Loucy (cell line): ENCODE results near the gene PTPRN2.

Experiments
- H2AFZ ChIP-seq: fragments of 200-600 bp; sonication (generic); 2 replicates; pipeline ENCODE4 v1.6.0; 2016; ENCODE audit warnings: antibody characterized with exemption, mild to moderate bottlenecking, low read length, moderate library complexity
- H3F3A ChIP-seq: fragments of 200-600 bp; 2 replicates; pipeline ENCODE4 v1.6.0; 2016; ENCODE audit warnings: antibody characterized with exemption, low read depth, mild to moderate bottlenecking
- H3K27me3 ChIP-seq: fragments of 200-600 bp; sonication (generic); 2 replicates; pipeline ENCODE4 v1.6.1; 2014; ENCODE audit warnings: low read length, mild to moderate bottlenecking; ENCODE audit not compliant: insufficient read depth, poor library complexity, severe bottlenecking
- H3K36me3 ChIP-seq: fragments of 200-600 bp; sonication (generic); 2 replicates; pipeline ENCODE4 v1.6.1; 2016; ENCODE audit warnings: low read length; ENCODE audit not compliant: insufficient read depth
- H3K4me1 ChIP-seq: fragments of 200-600 bp; sonication (generic); 2 replicates; pipeline ENCODE4 v1.5.1; 2014; ENCODE audit warnings: low read length, mild to moderate bottlenecking; ENCODE audit not compliant: insufficient read depth, poor library complexity, severe bottlenecking
- H3K4me2 ChIP-seq: fragments of 200-600 bp; sonication (generic); 2 replicates; pipeline ENCODE4 v1.6.0; 2014; ENCODE audit warnings: antibody characterized with exemption, low read length, low read depth, mild to moderate bottlenecking; ENCODE audit not compliant: poor library complexity, severe bottlenecking
- H3K4me3 ChIP-seq: fragments of 200-600 bp; sonication (generic); 2 replicates; pipeline ENCODE4 v1.5.1; 2014; ENCODE audit warnings: low read length, mild to moderate bottlenecking, mixed read lengths; ENCODE audit not compliant: poor library complexity, severe bottlenecking
- H3K79me2 ChIP-seq: fragments of 200-600 bp; sonication (generic); 2 replicates; pipeline ENCODE4 v1.6.1; 2014; ENCODE audit warnings: low read length; ENCODE audit not compliant: insufficient read depth
- H3K9ac ChIP-seq: fragments of 200-600 bp; sonication (generic); 2 replicates; pipeline ENCODE4 v1.6.0; 2014; ENCODE audit warnings: mild to moderate bottlenecking, low read depth, low read length, moderate library complexity; ENCODE audit not compliant: poor library complexity, severe bottlenecking
- H3K9me2 ChIP-seq: fragments of 200-600 bp; sonication (generic); replicated peaks from 2 replicates; pipeline ENCODE4 v1.6.1; 2016; ENCODE audit warnings: low read depth, low read length, mixed read lengths
- H3K9me3 ChIP-seq: fragments of 200-600 bp; sonication (generic); 2 replicates; pipeline ENCODE4 v1.6.1; 2014; ENCODE audit warnings: mild to moderate bottlenecking, antibody characterized with exemption, low read length, low read depth; ENCODE audit not compliant: insufficient read depth
- H4K20me1 ChIP-seq: fragments of 200-600 bp; sonication (generic); 2 replicates; pipeline ENCODE4 v1.6.0; 2014; ENCODE audit warnings: antibody characterized with exemption, low read length, mild to moderate bottlenecking; ENCODE audit not compliant: insufficient read depth, poor library complexity, severe bottlenecking
- CTCF ChIP-seq: fragments of 200-600 bp; sonication (generic); conservative IDR thresholded peaks from 2 replicates; pipeline ENCODE4 v1.5.1; 2014; ENCODE audit warnings: mild to moderate bottlenecking, antibody characterized with exemption, low read length
- EZH2phosphoT487 ChIP-seq: fragments of 200-600 bp; IDR thresholded peaks from 2 replicates; pipeline ENCODE4 v1.6.1; 2018; ENCODE audit warnings: antibody characterized with exemption, mild to moderate bottlenecking, moderate library complexity, borderline replicate concordance

The PTPRN2 gene

DNA sequence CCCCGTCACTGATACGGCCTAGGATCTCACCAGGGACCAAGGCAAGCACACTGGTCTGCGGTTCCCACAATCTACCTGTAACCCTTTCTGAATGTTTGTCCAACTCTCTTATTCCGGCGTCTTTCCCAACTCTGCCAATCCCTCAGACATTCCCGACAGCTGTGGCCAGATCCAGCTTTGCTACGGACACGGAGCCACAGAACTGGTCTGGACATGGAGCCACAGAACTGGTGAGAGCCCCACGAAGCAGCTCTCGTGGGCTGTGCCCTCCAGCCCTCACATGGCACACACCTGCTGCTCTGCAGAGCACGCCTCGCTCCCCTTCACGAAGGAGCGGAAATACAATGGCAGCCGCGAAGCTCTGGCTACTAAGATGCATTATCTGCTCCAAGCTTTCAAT is 874.0 kb downstream of the PTPRN2 start:
- Histone ChIP-seq H3K4me2 (no peak overlapping the region), H3K79me2 (no peaks in the 10 kb centered on the region), H4K20me1 (no peaks in the 10 kb centered on the region), H3K36me3 (no peaks in the 10 kb centered on the region), H3K27me3 (no peaks in the 10 kb centered on the region), H2AFZ (no peak overlapping the region), H3K4me1 (no peaks in the 10 kb centered on the region), H3K9me2 (no peaks in the 10 kb centered on the region), H3F3A (no peaks in the 10 kb centered on the region), H3K4me3 (no peak overlapping the region), H3K9me3 (peaks cover 4% of the 10 kb centered on the region; the same call in 1 of the 2 replicates), H3K9ac (no peak overlapping the region)
- no peak for TF ChIP-seq CTCF
- TF ChIP-seq EZH2phosphoT487 = no peak

DNA sequence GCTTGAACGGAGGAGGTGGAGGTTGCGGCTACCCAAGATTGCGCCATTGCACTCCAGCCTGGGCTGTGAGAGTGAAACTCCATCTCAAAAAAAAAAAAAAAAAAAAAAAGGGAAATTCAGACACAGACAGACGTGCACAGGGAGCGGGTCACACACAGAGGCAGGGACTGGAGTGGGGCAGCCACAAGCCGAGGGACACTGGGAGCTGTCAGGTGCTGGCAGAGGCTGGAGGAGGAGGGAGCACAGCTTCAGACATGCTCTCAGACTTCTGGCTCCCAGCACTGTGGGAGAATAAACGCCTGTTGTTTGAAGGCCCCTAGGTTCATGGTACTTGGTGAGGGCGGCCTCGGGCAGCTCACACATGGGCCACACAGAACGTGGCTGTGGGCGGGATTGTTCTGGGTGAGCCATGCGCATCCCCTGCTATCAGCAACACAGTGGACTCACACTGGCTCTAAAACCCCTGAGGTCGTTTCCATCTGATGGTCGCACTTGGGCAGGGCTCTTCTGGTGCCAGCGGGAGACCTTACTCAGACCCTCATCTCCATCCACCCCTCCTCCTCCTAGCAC is 874.9 kb downstream of the PTPRN2 start:
- Histone ChIP-seq H3K36me3 (no peaks in the 10 kb centered on the region), H2AFZ (no peak overlapping the region), H3K4me3 (no peak overlapping the region), H3K9me3 (peaks cover 4% of the 10 kb centered on the region; the same call in 1 of the 2 replicates), H3K79me2 (no peaks in the 10 kb centered on the region), H4K20me1 (no peaks in the 10 kb centered on the region), H3K27me3 (no peaks in the 10 kb centered on the region), H3K9me2 (no peaks in the 10 kb centered on the region), H3K4me1 (no peaks in the 10 kb centered on the region), H3F3A (no peaks in the 10 kb centered on the region), H3K9ac (no peak overlapping the region), H3K4me2 (no peak overlapping the region)
- no peak for TF ChIP-seq CTCF
- no peak for TF ChIP-seq EZH2phosphoT487

DNA sequence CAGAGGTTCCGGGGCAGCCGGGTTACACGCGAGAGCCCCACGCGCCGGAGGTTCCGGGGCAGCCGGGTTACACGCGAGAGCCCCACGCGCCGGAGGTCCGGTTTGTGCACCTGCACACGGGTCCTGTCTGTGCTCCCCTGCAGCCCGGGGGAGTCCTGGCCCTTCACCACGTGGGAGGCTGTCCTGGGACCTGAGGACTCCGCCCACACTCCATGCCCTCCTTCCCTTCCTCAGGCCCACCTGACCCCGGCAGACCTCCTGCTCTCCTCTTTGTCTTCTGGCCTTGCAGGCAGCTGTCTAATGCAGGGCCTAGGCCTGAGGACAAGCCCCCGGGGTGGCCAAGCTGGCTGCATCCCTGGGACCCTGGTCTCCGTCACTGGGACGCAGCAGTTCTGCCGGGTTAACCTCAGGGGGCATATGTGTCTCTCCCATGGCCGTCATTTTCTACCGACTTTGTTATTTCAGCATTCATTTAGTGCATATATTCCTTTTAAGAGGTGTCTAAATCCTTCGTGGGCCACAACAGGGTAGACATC is 876.2 kb downstream of the PTPRN2 start:
- H3K4me3 ChIP-seq = no peak overlapping the region
- no peaks in the 10 kb centered on the region for H3K9me2 ChIP-seq
- no peaks in the 10 kb centered on the region for H3K27me3 ChIP-seq
- H3K4me2 ChIP-seq = no peak overlapping the region
- peaks cover 4% of the 10 kb centered on the region; the same call in 1 of the 2 replicates for H3K9me3 ChIP-seq
- H3F3A ChIP-seq = no peaks in the 10 kb centered on the region
- H3K9ac ChIP-seq = no peak overlapping the region
- TF ChIP-seq EZH2phosphoT487 (no peak), CTCF (no peak)
- H3K36me3 ChIP-seq = no peaks in the 10 kb centered on the region
- H3K79me2 ChIP-seq = no peaks in the 10 kb centered on the region
- H3K4me1 ChIP-seq = no peaks in the 10 kb centered on the region
- no peaks in the 10 kb centered on the region for H4K20me1 ChIP-seq
- H2AFZ ChIP-seq = no peak overlapping the region
